ENCODE results near the gene MORF4L1.
"Not testable (repeated sequence)": the region's sequence is repeated elsewhere in the genome, so short reads cannot be mapped to it uniquely, and the experiment has no call there.

The MORF4L1 gene

DNA sequence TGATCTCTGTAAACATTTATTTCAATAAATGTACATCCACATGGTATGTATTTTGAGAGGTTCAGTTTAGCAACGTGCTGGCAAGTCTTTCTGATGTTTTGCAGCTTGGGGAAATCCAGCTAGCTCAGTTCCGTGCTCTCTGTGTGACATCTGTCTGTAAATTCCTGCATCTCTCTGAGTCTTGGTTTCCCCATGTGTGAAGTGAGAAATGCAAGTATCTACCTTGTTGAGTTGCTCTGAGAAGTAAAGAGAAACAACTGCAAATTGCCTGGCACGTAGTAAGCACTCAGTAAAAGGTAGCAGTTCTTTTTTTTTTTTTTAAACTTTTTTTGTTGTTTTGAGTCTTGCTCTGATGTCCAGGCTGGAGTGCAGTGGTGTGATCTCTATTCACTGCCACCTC, 30.2 kb upstream of the MORF4L1 start:
- TF ChIP-seq, protein P1, sequence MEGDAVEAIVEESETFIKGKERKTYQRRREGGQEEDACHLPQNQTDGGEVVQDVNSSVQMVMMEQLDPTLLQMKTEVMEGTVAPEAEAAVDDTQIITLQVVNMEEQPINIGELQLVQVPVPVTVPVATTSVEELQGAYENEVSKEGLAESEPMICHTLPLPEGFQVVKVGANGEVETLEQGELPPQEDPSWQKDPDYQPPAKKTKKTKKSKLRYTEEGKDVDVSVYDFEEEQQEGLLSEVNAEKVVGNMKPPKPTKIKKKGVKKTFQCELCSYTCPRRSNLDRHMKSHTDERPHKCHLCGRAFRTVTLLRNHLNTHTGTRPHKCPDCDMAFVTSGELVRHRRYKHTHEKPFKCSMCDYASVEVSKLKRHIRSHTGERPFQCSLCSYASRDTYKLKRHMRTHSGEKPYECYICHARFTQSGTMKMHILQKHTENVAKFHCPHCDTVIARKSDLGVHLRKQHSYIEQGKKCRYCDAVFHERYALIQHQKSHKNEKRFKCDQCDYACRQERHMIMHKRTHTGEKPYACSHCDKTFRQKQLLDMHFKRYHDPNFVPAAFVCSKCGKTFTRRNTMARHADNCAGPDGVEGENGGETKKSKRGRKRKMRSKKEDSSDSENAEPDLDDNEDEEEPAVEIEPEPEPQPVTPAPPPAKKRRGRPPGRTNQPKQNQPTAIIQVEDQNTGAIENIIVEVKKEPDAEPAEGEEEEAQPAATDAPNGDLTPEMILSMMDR (IDR thresholded peaks at IDR 0.05; ENCODE audit: low read depth, low read length, missing control alignments) = no peak
- no peak overlapping the region for H3K4me3 ChIP-seq (ENCODE audit: low read depth, low read length)
- no peak for DNase-seq (ENCODE audit: low read depth)
- in situ Hi-C loops (cut with HindIII; ENCODE audit: low sequenced_read_pairs) = no loop called here

DNA sequence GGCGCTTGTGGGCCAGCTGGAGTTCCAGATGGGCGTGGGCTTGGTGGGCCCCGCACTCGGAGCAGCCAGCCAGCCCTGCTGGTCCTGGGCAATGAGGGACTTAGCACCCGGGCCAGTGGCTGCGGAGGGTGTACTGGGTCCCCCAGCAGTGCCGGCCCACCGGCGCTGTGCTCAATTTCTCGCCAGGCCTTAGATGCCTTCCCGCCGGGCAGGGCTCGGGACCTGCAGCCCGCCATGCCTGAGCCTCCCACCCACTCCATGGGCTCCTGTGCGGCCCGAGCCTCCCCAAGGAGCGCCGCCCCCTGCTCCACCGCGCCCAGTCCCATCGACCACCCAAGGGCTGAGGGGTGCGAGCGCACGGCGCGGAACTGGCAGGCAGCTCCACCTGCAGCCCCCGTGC, 25.8 kb upstream of the MORF4L1 start:
- DNase-seq (ENCODE audit: low read depth); in situ Hi-C loops (cut with HindIII; ENCODE audit: low sequenced_read_pairs); H3K4me3 ChIP-seq (ENCODE audit: low read depth, low read length): not testable (repeated sequence)

DNA sequence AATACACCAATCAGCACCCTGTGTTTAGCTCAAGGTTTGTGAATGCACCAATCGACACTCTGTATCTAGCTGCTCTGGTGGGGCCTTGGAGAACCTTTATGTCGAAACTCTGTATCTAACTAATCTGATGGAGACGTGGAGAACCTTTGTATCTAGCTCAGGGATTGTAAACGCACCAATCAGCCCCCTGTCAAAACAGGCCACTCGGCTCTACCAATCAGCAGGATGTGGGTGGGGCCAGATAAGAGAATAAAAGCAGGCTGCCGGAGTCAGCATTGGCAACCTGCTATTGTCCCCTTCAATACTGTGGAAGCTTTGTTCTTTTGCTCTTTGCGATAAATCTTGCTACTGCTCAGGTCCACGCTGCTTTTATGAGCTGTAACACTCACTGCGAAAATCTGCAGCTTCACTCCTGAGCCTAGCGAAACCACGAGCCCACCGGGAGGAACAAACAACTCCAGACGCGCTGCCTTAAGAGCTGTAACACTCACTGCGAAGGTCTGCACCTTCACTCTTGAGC, 25.2 kb upstream of the MORF4L1 start:
- DNase-seq (ENCODE audit: low read depth); in situ Hi-C loops (cut with HindIII; ENCODE audit: low sequenced_read_pairs); H3K4me3 ChIP-seq (ENCODE audit: low read depth, low read length): not testable (repeated sequence)

DNA sequence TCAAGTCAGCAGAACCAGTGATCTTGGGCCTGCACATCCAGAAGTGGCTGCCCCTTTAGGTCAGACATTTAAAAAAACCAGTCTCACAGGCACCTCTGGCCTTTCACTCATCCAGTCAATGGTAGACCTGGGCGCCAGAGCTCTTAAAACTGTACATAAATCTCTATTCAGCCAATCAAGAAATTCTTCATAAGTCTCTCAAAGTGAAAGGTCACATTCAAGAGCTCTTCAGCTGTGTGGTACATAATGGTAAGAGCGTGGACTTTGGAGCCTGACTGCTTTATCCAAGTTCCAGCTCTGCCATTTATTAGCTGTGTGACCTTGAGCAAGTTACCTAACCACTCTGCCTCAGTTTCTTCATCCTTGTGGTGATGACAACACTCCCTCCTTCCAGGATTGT, 22.3 kb upstream of the MORF4L1 start:
- TF ChIP-seq, protein P1 (IDR thresholded peaks at IDR 0.05; ENCODE audit: low read depth, low read length, missing control alignments) = no peak
- no peak for DNase-seq (ENCODE audit: low read depth)
- in situ Hi-C loops (cut with HindIII; ENCODE audit: low sequenced_read_pairs) = no loop called here
- no peak overlapping the region for H3K4me3 ChIP-seq (ENCODE audit: low read depth, low read length)

DNA sequence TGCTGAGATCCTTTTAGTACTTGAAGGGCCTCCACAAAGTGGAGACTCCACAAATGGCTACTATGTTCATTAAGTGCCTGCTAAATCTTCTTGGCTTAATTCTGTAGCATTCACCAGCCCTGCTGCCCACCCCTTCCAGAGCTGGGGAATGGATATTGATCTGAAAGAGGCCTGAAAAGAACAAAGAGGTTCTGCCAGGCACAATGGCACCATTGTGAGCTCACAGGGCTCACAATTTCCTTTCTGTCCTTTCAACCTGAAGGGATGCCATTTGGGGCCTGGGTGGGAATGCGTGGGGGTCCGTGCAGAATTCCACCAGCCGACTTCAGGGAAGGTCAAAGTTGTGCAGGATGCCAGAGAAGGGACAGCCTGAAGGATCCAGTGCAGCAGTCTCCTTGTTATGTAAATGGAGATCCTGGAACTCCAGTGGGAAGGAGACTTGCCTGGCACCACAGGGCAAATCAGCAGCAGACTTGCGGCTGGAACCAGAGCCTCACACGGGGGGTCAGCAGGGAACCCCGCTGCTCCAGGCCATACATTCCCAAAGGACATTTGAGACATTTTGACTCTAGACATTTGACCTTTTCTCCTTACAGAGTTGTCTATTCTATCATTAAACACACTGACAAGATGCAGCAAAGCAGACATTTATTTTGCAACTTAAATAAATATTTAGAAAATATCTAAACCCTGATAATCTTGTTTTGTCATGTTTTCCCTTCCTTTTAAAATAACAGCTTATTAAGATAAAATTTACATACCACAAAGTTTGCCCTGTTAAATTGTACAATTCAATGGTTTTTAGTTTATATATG, 21.5 kb upstream of the MORF4L1 start:
- no peak for DNase-seq (ENCODE audit: low read depth)
- TF ChIP-seq, protein P1 (IDR thresholded peaks at IDR 0.05; ENCODE audit: low read depth, low read length, missing control alignments) = no peak
- no peak overlapping the region for H3K4me3 ChIP-seq (ENCODE audit: low read depth, low read length)
- in situ Hi-C loops (cut with HindIII; ENCODE audit: low sequenced_read_pairs) = no loop called here

DNA sequence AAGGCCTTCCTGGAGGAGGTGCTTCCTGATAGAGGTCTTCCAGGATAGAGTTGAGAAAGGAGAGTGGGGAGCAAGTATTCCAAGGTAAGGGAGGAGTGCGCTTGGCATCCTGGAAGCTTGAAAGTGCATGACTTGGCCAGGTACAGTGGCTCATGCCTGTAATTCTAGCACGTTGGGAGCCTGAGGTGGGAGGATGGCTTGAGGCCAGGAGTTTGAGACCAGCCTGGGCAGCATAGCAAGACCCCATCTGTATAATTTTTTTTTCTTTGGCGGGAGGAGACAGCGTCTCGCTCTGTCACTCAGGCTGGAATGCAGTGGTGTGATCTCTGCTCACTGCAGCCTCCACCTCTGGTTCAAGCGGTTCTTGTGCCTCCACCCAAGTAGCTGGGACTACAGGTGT, 19.2 kb upstream of the MORF4L1 start:
- DNase-seq (ENCODE audit: low read depth) = no peak
- no peak overlapping the region for H3K4me3 ChIP-seq (ENCODE audit: low read depth, low read length)
- in situ Hi-C loops (cut with HindIII; ENCODE audit: low sequenced_read_pairs) = no loop called here
- TF ChIP-seq, protein P1 (IDR thresholded peaks at IDR 0.05; ENCODE audit: low read depth, low read length, missing control alignments) = no peak

DNA sequence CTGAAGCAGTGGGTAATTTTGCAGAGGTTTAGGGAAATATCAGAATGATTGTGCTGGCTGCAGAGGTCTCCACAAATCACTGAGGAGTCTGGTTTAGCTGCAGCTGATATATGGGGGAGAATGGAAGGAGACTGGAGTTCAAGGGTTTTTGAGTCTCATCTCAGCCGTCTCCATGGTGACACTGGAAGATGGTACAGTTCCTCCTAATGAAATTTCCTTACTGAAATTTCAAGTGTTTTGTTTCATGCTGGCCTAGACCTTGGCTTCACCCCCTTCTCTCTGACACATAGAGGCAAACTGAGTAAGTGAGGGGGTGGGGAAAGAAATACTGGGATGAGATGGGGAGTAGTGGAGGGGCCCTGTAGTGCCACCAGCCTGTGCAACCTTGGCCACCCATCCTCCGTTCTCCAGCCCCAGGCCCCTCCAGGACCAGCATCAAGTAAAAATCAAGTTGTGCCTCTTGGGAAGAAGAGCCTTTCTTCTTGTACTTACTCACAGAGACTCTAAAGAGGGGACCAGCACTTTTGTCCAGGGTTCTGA, 17.8 kb upstream of the MORF4L1 start:
- TF ChIP-seq, protein P1 (IDR thresholded peaks at IDR 0.05; ENCODE audit: low read depth, low read length, missing control alignments) = no peak
- no peak overlapping the region for H3K4me3 ChIP-seq (ENCODE audit: low read depth, low read length)
- no peak for DNase-seq (ENCODE audit: low read depth)
- in situ Hi-C loops (cut with HindIII; ENCODE audit: low sequenced_read_pairs) = no loop called here
